CD1c-positive myeloid dendritic cell (primary cell): Measurements from ENCODE around the gene EMC1.
"Not testable (repeated sequence)": the region's sequence is repeated elsewhere in the genome, so short reads cannot be mapped to it uniquely, and the experiment has no call there.

Source experiments
- DNase-seq: peaks from one replicate; pipeline ENCODE4 v3.0.0-alpha.2; 2016; ENCODE audit errors: extremely low spot score

EMC1 gene

GRCh38 chr1:19251305-19252196, at the start of gene EMC1, which contains the start of gene MRTO4:
Gene EMC1 (minus strand): TSS chr1:19251524. CDS start chr1:19251509, 15 bp downstream.
Gene MRTO4 (plus strand): TSS chr1:19251805. CDS start chr1:19251836, 31 bp downstream.
- peak; percentile 95 for DNase-seq

GRCh38 chr1:19300211-19300610, 48.9 kb upstream of the EMC1 start:
- no peak for DNase-seq

GRCh38 chr1:19294638-19295037, 43.3 kb upstream of the EMC1 start:
- DNase-seq = no peak

- DNase-seq = no peak
Observed at GRCh38 chr1:19289244-19289643, 37.9 kb upstream of the EMC1 start.

GRCh38 chr1:19288324-19289241, 37.3 kb upstream of the EMC1 start, which contains the start of gene AKR7A3:
Gene AKR7A3 (minus strand): TSS chr1:19288770. CDS start chr1:19288709, 61 bp downstream.
- peak; percentile 85 for DNase-seq

GRCh38 chr1:19287436-19288185, 36.3 kb upstream of the EMC1 start:
- no peak for DNase-seq

- DNase-seq = not testable (repeated sequence)
Observed at GRCh38 chr1:19285807-19286206, 34.5 kb upstream of the EMC1 start.

GRCh38 chr1:19285366-19285765, 34.0 kb upstream of the EMC1 start:
- DNase-seq = not testable (repeated sequence)

- no peak for DNase-seq
Observed at GRCh38 chr1:19284881-19285280, 33.6 kb upstream of the EMC1 start.

- DNase-seq = no peak
Observed at GRCh38 chr1:19283891-19284290, 32.6 kb upstream of the EMC1 start.

GRCh38 chr1:19274636-19275035, 23.3 kb upstream of the EMC1 start:
- DNase-seq = no peak

GRCh38 chr1:19273844-19274531, 22.7 kb upstream of the EMC1 start:
- peak; percentile 54 for DNase-seq

GRCh38 chr1:19273106-19273843, 22.0 kb upstream of the EMC1 start:
- no peak for DNase-seq

- no peak for DNase-seq
Observed at GRCh38 chr1:19272064-19272463, 20.7 kb upstream of the EMC1 start.

- DNase-seq = not testable (repeated sequence)
Observed at GRCh38 chr1:19270343-19270730, 19.0 kb upstream of the EMC1 start.

GRCh38 chr1:19269427-19270342, 18.4 kb upstream of the EMC1 start:
- DNase-seq = not testable (repeated sequence)

GRCh38 chr1:19268445-19268844, 17.1 kb upstream of the EMC1 start:
- no peak for DNase-seq

GRCh38 chr1:19262744-19263143, 11.4 kb upstream of the EMC1 start:
- DNase-seq = no peak

GRCh38 chr1:19262047-19262446, 10.7 kb upstream of the EMC1 start:
- no peak for DNase-seq
